Measurements from ENCODE around the gene ACADM.
"Not testable (repeated sequence)": the region's sequence is repeated elsewhere in the genome, so short reads cannot be mapped to it uniquely, and the experiment has no call there.

Gene ACADM

DNA sequence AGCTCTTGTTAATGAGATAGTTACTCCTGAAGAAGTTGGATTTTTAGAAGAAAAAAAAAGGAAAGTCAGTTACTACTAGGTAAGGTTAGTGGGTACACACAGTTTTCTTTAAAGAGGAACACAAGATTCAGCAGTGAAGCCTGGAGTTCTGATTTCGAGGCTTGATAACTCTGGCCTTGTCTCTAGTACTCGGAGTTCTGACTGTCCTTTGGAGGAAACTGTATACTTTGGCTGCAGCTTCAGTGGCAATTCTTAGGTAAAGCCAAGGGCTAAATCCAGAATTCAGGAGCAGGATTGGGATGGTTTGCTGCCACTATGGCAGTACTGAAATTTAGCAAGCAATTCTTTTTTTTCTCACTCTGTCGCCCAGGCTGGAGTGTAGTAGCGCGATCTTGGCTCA is 9.2 kb downstream of the ACADM start:
- H3K4me3 ChIP-seq (ENCODE audit: low read length) = no peak overlapping the region
- TF ChIP-seq, protein P1, sequence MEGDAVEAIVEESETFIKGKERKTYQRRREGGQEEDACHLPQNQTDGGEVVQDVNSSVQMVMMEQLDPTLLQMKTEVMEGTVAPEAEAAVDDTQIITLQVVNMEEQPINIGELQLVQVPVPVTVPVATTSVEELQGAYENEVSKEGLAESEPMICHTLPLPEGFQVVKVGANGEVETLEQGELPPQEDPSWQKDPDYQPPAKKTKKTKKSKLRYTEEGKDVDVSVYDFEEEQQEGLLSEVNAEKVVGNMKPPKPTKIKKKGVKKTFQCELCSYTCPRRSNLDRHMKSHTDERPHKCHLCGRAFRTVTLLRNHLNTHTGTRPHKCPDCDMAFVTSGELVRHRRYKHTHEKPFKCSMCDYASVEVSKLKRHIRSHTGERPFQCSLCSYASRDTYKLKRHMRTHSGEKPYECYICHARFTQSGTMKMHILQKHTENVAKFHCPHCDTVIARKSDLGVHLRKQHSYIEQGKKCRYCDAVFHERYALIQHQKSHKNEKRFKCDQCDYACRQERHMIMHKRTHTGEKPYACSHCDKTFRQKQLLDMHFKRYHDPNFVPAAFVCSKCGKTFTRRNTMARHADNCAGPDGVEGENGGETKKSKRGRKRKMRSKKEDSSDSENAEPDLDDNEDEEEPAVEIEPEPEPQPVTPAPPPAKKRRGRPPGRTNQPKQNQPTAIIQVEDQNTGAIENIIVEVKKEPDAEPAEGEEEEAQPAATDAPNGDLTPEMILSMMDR (conservative IDR thresholded peaks at IDR 0.05; ENCODE audit: low read length) = no peak
- no peak for DNase-seq (ENCODE audit: low read depth)

GRCh38 chr1:75736016-75736415 is 11.5 kb downstream of the ACADM start:
- no peak for DNase-seq (ENCODE audit: low read depth)
- H3K4me3 ChIP-seq (ENCODE audit: low read length) = no peak overlapping the region
- TF ChIP-seq, protein P1 (conservative IDR thresholded peaks at IDR 0.05; ENCODE audit: low read length) = no peak

DNA sequence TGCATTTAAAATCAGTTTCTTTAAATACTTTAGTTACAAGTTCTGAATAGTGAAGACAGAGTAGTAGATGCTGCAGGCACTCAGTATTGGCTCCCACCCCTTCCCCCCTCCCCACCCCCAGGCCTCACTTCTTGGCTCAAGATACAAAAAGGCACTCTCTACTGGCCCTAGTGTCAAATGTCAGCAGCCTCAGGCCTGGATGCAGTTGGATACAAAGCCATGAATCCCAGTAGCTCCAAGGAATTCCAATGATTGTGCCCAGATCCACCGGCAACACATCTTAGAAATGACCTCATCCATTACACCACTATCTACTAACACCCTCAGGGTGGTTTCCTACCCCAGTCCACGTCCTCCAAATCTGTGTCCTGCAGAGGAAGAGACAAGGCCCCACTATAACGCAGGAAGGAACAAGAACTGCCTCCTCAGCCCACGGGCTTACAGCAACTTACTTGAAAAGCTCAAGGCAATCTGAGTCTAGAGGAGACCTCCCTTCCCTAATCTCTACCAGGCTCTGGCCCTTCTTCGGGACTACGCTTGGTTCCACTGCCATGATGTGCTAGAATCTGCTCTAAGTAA is 17.6 kb downstream of the ACADM start:
- DNase-seq (ENCODE audit: low read depth) = no peak
- H3K4me3 ChIP-seq (ENCODE audit: low read length) = no peak overlapping the region
- TF ChIP-seq, protein P1 (conservative IDR thresholded peaks at IDR 0.05; ENCODE audit: low read length) = no peak

DNA sequence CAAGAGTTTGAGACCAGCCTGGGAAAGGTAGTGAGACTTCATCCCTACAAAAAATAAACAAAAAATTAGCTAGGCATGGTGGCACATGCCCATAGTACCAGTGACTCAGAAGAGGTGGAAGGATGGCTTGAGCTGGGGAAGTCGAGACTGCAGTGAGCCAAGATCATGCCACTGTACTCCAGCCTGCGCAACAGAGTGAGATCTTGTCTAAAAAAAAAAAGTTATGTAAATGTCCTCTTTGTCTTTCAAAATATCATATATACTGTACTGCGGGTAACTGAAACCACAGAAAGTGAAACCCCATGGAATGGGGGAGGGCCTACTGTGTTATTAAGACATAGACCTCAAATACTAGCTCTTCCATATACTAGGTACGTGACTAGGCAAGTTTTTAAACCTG is 20.8 kb downstream of the ACADM start:
- no peak overlapping the region for H3K4me3 ChIP-seq (ENCODE audit: low read length)
- DNase-seq (ENCODE audit: low read depth) = no peak
- TF ChIP-seq, protein P1 (conservative IDR thresholded peaks at IDR 0.05; ENCODE audit: low read length) = no peak

GRCh38 chr1:75757210-75757609 is 32.7 kb downstream of the ACADM start:
- not testable (repeated sequence) for H3K4me3 ChIP-seq (ENCODE audit: low read length); DNase-seq (ENCODE audit: low read depth)

DNA sequence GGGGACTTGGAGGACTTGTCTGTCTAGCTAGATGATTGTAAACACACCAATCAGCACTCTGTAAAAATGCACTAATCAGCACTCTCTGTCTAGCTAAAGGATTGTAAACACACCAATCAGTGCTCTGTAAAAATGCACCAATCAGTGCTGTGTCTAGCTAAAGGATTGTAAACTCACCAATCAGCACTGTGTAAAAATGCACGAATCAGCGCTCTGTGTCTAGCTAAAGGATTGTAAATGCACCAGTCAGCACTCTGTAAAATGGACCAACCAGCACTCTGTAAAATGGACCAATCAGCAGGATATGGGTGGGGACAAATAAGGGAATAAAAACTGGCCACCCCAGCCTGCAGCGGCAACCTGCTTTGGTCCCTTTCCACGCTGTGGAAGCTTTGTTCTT is 34.0 kb downstream of the ACADM start:
- H3K4me3 ChIP-seq (ENCODE audit: low read length); DNase-seq (ENCODE audit: low read depth): not testable (repeated sequence)

DNA sequence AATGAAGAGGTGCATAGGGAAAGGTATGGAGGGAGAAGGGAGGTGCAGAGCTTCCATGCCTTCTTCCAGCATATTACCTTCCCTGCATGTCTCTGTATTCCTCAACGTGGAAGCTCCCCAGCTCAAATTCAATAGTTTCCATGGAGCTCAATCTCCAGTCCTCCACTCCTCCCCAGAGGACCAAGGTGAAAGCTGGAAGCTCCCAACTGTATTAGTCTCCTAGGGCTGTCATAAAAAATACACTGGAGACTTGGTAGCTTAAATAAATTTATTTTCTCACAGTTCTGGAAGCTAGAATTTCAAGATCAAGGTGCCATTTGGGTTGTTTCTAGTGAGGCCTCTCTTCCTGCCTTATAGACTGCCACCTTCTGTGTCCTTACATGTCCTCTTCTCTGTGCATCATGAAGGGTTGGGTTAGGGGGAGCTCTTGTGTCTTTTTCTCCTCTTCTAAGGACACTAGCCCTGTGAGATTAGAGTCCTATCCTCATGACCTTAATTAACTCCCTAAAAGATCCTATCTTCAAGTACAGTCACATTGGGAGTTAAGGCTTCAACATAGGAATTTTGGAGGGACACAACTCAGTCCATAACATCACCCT is 39.6 kb downstream of the ACADM start:
- DNase-seq (ENCODE audit: low read depth) = no peak
- TF ChIP-seq, protein P1 (conservative IDR thresholded peaks at IDR 0.05; ENCODE audit: low read length) = no peak

GRCh38 chr1:75765697-75766355 is 41.3 kb downstream of the ACADM start:
- TF ChIP-seq, protein P1 (conservative IDR thresholded peaks at IDR 0.05; ENCODE audit: low read length) = no peak
- H3K4me3 ChIP-seq (ENCODE audit: low read length) = no peak overlapping the region
- peak; percentile 80 for DNase-seq (ENCODE audit: low read depth)

More for the DNA sequence above, 39.6 kb downstream of the ACADM start:
- no peak overlapping the region for H3K4me3 ChIP-seq (ENCODE audit: low read length)
